Large intestine (tissue), 3 donors: ENCODE measurements around the gene KIFC3. TPM values are rescaled to one million over a fixed set of nuclear protein-coding genes. Genes with fewer than 3 reads are reported as not detected.

Experiments used
- DNase-seq, 2 donors: peaks; one replicate each; pipeline versions ENCODE4 v3.0.0 to v3.0.0-alpha.2; 2013
- H3K27ac ChIP-seq: one replicate; pipeline ENCODE4 v1.5.1; 2013; ENCODE audit warnings: low read length
- H3K27me3 ChIP-seq: 2 replicates; pipeline ENCODE4 v1.6.1; 2013; ENCODE audit warnings: low read length; ENCODE audit not compliant: control insufficient read depth, insufficient read depth
- H3K36me3 ChIP-seq: 2 replicates; pipeline ENCODE4 v1.6.1; 2013; ENCODE audit warnings: low read length; ENCODE audit not compliant: control insufficient read depth, insufficient read depth
- H3K4me1 ChIP-seq: one replicate; pipeline ENCODE4 v1.6.1; 2013; ENCODE audit warnings: low read length; ENCODE audit not compliant: control insufficient read depth, insufficient read depth
- H3K4me3 ChIP-seq: one replicate; pipeline ENCODE4 v1.5.1; 2013; ENCODE audit warnings: low read length
- H3K9me3 ChIP-seq: one replicate; pipeline ENCODE4 v1.6.1; 2013; ENCODE audit warnings: mild to moderate bottlenecking, low read depth, low read length, moderate library complexity; ENCODE audit not compliant: control insufficient read depth
- WGBS: methylation state at CpG from one replicate; pipeline ENCODE4 v1.1.5; 2013; ENCODE audit warnings: low lambda C conversion rate; ENCODE audit not compliant: insufficient coverage; 5-methylcytosine and 5-hydroxymethylcytosine counted together
- polyA plus RNA-seq: library from polyadenylated mRNA; unstranded; fragments of 120-200 nt; gene quantifications from one replicate; pipeline ENCODE4 v1.2.1, GENCODE V29; 2013

The KIFC3 gene
- polyA plus RNA-seq, 1 donor = 82.3 TPM

DNA sequence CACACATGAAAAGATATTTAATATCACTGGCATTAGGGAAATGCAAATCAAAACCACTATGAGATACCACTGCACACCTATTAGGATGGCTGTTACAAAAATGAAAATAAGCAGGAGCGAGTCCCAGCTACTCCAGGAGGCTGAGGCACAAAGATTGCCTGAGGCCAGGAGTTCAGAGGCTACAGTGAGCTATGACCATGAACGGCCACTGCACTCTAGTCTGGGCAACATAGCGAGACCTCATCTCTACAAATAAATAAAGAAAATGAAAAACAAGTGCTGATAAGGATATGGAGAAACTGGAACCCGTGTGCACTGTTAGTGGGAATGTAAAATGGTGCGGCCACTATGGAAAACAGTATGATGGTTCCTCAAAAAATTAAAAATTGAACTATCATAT, 23.6 kb downstream of the KIFC3 start:
- no peaks in the 10 kb centered on the region for H3K9me3 ChIP-seq
- peaks cover 33% of the 10 kb centered on the region for H3K36me3 ChIP-seq
- no peaks in the 10 kb centered on the region for H3K27me3 ChIP-seq
- H3K27ac ChIP-seq = no peak overlapping the region
- WGBS = 84% methylated on average over 2 of the region's 5 CpGs
- no peak for DNase-seq
- no peak overlapping the region for H3K4me3 ChIP-seq
- peaks cover 27% of the 10 kb centered on the region for H3K4me1 ChIP-seq

DNA sequence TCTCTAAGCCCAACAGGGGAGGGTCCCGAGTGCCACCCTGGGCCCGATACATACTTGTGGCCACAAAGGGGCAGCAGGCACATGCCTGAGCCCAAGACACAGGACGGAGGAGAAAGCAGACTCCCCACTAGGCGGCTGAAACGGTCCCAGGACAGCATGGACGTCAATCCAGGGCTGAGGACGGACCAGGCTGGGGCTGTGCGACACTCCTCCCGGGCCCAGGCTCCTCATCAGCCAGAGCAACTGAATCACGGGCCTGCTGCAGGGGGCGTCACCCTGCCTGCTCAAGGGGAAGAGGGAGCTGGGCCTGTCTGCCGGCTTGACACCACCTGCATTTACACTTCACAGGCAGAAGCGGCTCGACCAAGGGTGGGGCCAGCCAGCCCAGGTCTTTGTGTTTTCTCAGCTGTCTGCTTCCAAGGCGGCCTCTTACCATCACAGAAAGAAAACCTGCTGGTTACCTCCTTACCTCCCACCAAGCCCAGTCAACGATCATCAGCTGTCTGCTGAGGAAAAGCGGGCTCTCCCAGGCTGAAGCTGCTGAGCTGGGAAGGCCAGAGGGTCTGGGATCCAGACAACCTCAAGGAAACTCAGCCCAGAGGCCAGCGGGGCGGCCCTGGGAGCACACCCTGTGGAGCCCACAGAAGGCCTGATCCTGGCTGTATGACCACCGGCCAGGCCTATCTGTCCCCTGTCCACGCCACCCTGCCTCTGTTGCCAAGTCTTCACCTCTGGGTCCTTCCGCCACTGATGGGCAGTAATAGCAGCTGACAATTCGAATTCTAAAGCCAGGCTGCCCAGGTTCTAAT, 26.4 kb downstream of the KIFC3 start:
- Histone ChIP-seq H3K4me3 (no peak overlapping the region), H3K27ac (no peak overlapping the region), H3K27me3 (no peaks in the 10 kb centered on the region), H3K4me1 (peaks cover 9% of the 10 kb centered on the region), H3K36me3 (peaks cover 43% of the 10 kb centered on the region), H3K9me3 (no peaks in the 10 kb centered on the region)
- DNase-seq = peak; percentile 33 to 55
- no CpG with 5 or more reads among the region's 23 CpGs for WGBS

DNA sequence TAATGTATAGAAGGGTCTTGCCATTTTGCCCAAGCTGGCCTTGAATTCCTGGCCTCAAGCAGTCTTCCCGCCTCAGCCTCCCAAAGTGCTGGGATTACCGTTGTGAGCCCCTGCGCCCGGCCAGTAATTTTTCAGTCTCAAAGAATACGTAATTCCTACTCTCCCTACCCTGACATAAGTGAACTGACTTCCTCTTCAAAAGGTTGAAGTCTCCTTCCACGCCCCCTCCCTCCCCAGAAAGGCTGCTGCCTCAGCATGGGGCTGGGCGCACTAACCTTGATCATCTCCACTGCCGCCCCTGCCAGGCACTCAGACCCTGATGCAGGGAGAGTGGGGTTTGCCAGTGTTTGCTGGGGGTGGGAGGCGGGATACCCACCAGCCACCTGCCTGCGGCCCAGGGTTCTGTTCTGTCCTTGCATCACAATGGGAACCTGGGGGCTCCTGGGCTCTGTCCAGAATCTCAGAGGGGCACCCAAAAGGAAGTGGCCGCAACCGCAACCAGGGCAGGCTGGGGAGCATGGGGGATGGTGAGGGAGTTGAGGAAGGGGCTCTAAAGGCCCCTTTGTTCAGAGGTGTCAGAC, 27.5 kb downstream of the KIFC3 start:
- DNase-seq = peak; percentile 26 to 41
- no CpG with 5 or more reads among the region's 12 CpGs for WGBS
- no peaks in the 10 kb centered on the region for H3K9me3 ChIP-seq
- H3K27me3 ChIP-seq = no peaks in the 10 kb centered on the region
- peaks cover 9% of the 10 kb centered on the region for H3K4me1 ChIP-seq
- H3K27ac ChIP-seq = no peak overlapping the region
- no peak overlapping the region for H3K4me3 ChIP-seq
- peaks cover 53% of the 10 kb centered on the region for H3K36me3 ChIP-seq

DNA sequence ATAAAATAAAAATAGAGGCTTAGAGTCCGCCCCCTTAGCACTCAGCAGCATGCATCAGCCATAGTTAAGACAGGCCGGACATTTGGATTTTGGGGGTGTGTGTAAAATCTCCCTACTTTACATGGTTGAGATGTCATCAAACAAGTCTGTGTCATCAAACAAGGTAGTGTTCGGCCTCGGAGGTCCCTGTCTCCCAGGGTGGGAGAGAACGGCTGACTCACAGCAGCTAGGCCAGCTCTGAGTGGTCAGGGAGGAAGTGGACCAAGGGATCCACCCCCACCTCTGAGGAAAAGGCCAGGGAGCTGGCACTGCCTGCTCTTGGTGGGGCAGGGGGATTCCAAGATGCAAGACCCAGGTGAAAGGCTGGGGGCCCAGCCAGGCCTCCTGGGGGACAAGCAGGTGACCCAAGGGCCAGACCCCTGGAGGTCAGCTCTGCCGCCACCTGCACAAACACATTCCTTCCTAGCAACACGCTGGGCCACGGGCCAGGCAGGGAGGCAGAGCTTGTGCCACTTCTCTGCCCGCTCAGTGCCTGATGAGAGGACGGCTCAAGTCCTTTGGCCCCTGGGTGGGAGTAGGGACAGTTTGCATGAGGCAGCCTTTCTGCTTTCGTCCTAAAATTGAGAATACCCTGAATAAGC, 28.5 kb downstream of the KIFC3 start:
- no peak overlapping the region for H3K27ac ChIP-seq
- no peaks in the 10 kb centered on the region for H3K9me3 ChIP-seq
- H3K4me3 ChIP-seq = no peak overlapping the region
- H3K36me3 ChIP-seq = peaks cover 63% of the 10 kb centered on the region
- H3K4me1 ChIP-seq = peaks cover 9% of the 10 kb centered on the region
- no peak for DNase-seq
- WGBS = no CpG with 5 or more reads among the region's 11 CpGs
- no peaks in the 10 kb centered on the region for H3K27me3 ChIP-seq

DNA sequence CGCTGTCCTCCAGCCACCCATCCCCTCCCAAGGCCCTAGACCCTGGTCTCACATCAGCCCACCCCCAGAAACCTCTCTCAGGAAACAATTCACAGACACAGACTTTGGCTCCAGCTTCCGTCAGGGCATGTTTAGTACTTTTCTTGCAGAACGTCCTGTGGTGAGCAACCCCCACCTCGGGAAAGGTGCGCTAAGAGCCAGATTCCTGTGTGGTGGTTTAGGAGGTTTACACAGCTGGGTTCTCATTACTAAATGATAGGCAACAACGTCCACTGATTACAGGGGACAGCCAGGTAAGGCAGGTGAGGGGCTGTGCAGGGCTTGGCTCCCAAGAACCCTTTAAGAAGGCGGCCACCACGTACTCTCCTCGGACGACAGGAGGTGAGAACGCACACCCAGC, 29.3 kb downstream of the KIFC3 start:
- DNase-seq = no peak
- H3K4me1 ChIP-seq = peaks cover 9% of the 10 kb centered on the region
- no CpG with 5 or more reads among the region's 11 CpGs for WGBS
- no peaks in the 10 kb centered on the region for H3K9me3 ChIP-seq
- H3K27me3 ChIP-seq = no peaks in the 10 kb centered on the region
- H3K27ac ChIP-seq = no peak overlapping the region
- peaks cover 67% of the 10 kb centered on the region for H3K36me3 ChIP-seq
- no peak overlapping the region for H3K4me3 ChIP-seq

DNA sequence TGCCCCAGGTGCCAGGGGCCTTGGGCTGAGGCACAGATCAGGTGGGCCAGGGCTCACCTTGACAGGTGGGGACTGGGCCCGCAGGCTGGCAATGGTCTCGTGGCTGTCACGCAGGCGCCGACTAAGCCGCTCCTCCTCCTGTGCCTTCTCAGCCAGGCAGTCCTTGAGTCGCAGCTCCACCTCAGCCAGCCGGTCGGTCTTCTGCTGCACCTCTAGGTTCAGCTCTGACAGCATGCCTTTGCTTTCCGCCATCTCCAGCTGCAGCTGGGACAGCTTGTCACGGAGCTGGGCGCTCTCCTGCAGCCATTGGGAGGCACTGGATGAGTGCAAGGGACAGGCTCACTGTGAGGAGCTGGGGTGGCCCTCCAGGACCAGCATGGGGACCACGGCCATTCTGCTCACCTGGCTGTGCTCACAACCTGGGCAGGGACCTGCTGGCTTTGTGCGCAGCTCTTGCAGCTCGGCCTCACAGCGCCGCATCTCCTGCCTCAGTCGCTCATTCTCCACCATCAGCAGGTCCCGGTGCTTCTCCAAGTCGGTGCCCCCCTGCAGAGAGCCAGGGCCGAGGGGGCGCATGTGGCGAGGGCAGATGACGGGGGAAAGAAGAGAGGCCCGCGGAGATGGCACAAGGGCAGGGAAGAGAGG, 31.0 kb downstream of the KIFC3 start:
- Histone ChIP-seq H3K27me3 (no peaks in the 10 kb centered on the region), H3K27ac (no peak overlapping the region), H3K36me3 (peaks cover 82% of the 10 kb centered on the region), H3K4me1 (peaks cover 8% of the 10 kb centered on the region), H3K9me3 (no peaks in the 10 kb centered on the region), H3K4me3 (no peak overlapping the region)
- WGBS = 100% methylated on average over 1 of the region's 26 CpGs
- DNase-seq = no peak

DNA sequence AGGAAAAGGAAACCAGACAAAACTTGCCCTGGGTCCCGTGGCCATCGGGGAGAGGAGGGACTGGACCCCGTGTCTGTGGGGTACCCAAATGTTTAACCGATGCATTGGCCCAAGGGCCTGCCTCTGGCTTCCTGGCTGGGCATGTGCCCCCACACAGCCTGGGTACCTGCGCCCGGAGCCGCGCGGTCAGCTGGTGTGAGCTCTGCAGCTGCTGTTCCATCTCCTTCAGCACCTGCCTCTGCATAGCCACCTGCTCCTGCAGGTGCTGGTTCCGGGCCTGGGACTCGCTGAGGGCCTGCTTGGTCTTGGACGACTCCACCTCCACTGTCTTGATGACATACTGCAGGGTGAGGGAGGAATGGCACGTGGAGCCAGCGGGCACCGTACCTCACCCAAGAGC, 31.9 kb downstream of the KIFC3 start:
- Histone ChIP-seq H3K9me3 (no peaks in the 10 kb centered on the region), H3K4me3 (no peak overlapping the region), H3K27me3 (no peaks in the 10 kb centered on the region), H3K27ac (no peak overlapping the region), H3K4me1 (peaks cover 5% of the 10 kb centered on the region), H3K36me3 (peaks cover 82% of the 10 kb centered on the region)
- WGBS = no CpG with 5 or more reads among the region's 15 CpGs
- no peak for DNase-seq

DNA sequence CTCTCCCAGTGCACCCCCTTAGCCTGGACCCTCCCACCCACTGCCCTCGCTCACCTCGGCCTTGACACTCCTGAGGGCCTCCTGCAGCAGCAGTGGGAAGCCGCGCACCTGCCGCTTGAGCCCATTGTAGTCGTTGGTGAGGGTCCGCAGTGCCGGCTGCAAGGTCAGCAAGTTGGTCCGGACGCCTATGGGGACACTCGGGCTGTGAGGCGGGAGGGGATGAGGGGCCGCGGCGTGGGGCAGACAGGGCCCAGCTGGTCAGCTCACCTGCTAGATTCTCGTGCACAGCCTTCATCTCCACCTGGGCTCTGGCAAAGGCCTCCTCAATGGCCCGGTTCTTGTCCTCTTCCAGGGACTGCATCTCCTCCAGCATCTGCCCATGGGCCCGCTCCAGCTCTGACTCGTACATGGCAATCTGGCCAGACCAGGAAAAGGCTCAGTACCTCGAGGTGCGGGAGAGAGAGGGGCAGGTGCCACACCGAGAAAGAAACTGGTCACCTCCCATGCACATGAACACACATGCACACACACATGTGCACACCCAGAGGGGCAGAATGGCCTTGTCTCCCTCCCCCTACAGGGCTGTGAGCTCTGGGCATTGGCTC, 32.6 kb downstream of the KIFC3 start:
- peaks cover 82% of the 10 kb centered on the region for H3K36me3 ChIP-seq

DNA sequence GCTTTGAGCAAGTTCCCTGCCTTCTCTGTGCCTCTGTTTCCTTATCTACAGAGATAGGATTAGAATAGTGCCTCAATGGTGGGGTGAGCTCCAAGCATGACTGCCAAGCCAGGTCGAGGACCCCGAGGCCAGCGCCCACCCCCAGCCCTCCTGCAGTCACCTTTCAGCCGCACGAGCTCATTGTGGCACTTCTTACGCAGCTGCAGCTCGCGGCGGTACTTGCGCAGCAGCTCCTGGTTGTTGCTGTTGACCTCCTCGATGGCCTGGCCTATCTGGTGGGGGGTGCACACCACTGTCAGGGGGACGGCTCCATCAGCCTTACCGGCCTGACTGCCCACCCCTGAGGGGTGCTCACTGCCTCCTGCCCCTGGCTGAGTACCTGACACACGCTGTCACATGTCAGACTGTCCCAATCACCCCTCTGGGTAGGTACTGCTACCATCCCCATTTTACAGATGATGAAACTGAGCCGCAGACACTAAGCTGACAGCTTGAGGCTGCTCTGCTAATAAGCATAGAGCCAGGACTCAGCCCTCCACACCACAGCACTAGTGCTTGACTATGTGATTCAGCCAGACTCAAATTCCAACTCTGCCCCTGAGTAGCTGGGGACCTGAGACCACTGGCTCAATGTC, 35.5 kb downstream of the KIFC3 start:
- H3K9me3 ChIP-seq = no peaks in the 10 kb centered on the region
- WGBS = no CpG with 5 or more reads among the region's 15 CpGs
- DNase-seq = no peak
- H3K36me3 ChIP-seq = peaks cover 89% of the 10 kb centered on the region
- no peak overlapping the region for H3K4me3 ChIP-seq
- no peaks in the 10 kb centered on the region for H3K27me3 ChIP-seq
- no peak overlapping the region for H3K27ac ChIP-seq
- H3K4me1 ChIP-seq = no peaks in the 10 kb centered on the region

More for the DNA sequence above, 32.6 kb downstream of the KIFC3 start:
- no peak overlapping the region for H3K4me3 ChIP-seq
- no peaks in the 10 kb centered on the region for H3K4me1 ChIP-seq
- H3K27ac ChIP-seq = no peak overlapping the region
- no peaks in the 10 kb centered on the region for H3K9me3 ChIP-seq
- H3K27me3 ChIP-seq = no peaks in the 10 kb centered on the region
- no CpG with 5 or more reads among the region's 22 CpGs for WGBS
- no peak for DNase-seq
